Ecto neural progenitor cell (in vitro differentiated cells): Measurements from ENCODE around the gene TEF.
A peak's percentile ranks its signal among the peaks of the same experiment; 100 is the strongest.
"Not testable (repeated sequence)": the region's sequence is repeated elsewhere in the genome, so short reads cannot be mapped to it uniquely, and the experiment has no call there.

Source experiments
- DNase-seq: peaks from one replicate; pipeline ENCODE4 v3.0.0-alpha.2; 2018; ENCODE audit warnings: low spot score

Gene TEF

DNA sequence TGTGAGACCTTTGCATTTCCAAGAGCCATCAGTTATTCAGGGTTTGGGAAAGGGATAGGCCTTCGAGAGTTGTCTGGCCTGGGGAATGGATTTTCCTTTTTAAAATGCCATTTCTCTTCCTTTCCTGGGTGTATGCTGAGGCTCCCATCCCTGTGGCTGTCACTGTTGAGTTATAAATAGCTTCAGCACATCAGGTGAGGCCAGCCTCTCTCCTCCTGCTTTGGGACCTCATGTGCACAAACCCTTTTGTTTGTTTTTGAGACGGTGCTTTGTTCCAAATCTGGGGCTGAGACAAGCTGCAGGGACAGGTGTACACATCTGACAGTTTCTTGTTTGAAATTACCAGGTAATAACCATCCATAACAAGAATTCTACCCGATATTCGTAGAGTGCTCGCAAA lies 1.3 kb downstream of the TEF start:
- no peak for DNase-seq

- DNase-seq = no peak
Observed at GRCh38 chr22:41384128-41384527, 2.4 kb downstream of the TEF start.

DNA sequence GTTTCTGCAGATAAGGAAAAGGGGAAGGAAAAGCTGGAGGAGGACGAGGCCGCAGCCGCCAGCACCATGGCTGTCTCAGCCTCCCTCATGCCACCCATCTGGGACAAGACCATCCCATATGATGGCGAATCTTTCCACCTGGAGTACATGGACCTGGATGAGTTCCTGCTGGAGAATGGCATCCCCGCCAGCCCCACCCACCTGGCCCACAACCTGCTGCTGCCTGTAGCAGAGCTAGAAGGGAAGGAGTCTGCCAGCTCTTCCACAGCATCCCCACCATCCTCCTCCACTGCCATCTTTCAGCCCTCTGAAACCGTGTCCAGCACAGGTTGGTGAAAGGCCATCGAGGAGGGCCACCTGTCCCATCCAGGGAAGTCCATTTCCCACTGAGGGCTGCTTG lies 5.6 kb downstream of the TEF start:
- DNase-seq = no peak

DNA sequence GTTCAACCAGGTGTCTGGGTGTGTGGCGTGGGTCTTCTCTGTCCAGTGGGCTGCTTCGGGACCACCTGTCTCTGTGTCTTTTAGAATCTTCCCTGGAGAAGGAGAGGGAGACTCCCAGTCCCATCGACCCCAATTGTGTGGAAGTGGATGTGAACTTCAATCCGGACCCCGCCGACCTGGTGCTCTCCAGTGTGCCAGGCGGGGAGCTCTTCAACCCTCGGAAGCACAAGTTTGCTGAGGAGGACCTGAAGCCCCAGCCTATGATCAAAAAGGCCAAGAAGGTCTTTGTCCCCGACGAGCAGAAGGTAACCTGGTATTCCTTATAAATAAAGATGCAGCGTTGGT lies 12.2 kb downstream of the TEF start:
- no peak for DNase-seq

GRCh38 chr22:41395531-41396240 lies 13.9 kb downstream of the TEF start:
- DNase-seq = no peak

GRCh38 chr22:41397143-41397811 lies 15.5 kb downstream of the TEF start:
- no peak for DNase-seq

- no peak for DNase-seq
Observed at GRCh38 chr22:41398921-41399320, 17.2 kb downstream of the TEF start.

GRCh38 chr22:41401781-41402648 lies 20.3 kb downstream of the TEF start:
- DNase-seq = no peak

DNA sequence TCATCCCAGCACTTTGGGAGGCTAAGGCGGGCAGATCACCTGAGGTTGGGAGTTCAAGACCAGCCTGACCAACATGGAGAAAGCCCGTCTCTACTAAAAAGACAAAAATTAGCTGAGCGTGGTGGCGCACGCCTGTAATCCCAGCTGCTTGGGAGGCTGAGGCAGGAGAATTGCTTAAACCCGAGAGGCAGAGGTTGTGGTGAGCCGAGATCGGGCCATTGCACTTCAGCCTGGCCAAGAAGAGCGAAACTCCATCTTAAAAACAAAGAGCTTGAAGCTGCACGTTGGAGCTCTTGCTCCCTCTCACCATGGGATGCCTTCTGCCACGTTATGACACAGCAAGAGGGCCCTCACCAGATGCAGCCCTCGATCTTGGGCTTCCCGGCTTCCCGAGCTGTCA lies 21.1 kb downstream of the TEF start:
- not testable (repeated sequence) for DNase-seq

- DNase-seq = peak; percentile 88
Observed at GRCh38 chr22:41403532-41404318, 22.0 kb downstream of the TEF start.

DNA sequence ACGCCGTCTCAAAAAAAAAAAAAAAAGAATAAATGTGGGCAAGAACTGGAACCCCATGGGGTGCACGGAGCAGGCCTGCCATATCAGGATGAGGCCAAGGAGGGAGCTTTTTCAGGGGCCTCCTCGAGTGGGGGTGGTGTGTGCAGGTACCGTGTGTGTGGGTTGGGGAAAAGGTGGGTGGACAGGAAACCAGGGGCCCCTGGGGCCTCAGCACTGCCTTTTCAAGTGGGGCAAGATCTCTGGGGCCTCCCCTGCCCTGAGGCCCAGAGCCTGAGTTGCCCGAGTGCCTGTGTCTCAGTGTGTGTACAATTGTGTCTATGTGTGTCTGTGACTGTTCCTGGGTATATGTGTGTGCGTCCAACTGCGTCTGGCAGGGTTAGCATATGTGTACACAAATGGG lies 23.8 kb downstream of the TEF start:
- no peak for DNase-seq

GRCh38 chr22:41406410-41406809 lies 24.7 kb downstream of the TEF start:
- DNase-seq = no peak

DNA sequence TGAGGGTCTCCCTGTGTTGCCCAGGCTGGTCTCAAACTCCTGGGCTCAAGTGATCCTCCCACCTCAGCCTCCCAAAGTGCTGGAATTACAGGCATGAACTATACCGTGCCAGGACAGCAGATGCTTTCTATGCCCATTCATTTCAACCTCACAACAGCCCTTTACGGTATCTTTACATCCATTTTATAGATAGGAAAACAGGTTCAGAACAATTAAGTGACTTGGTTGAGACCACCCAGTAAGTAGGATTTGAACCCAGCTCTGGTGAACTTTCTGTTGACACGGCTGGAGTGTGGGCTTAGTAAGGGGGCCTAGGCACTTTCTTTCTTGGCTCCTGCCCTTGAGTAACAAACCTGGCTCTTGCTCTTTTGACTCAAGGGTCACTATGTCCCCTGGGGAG lies 25.7 kb downstream of the TEF start:
- no peak for DNase-seq

GRCh38 chr22:41408665-41409064 lies 26.9 kb downstream of the TEF start:
- DNase-seq = no peak

GRCh38 chr22:41410311-41410751 lies 28.6 kb downstream of the TEF start:
- no peak for DNase-seq

DNA sequence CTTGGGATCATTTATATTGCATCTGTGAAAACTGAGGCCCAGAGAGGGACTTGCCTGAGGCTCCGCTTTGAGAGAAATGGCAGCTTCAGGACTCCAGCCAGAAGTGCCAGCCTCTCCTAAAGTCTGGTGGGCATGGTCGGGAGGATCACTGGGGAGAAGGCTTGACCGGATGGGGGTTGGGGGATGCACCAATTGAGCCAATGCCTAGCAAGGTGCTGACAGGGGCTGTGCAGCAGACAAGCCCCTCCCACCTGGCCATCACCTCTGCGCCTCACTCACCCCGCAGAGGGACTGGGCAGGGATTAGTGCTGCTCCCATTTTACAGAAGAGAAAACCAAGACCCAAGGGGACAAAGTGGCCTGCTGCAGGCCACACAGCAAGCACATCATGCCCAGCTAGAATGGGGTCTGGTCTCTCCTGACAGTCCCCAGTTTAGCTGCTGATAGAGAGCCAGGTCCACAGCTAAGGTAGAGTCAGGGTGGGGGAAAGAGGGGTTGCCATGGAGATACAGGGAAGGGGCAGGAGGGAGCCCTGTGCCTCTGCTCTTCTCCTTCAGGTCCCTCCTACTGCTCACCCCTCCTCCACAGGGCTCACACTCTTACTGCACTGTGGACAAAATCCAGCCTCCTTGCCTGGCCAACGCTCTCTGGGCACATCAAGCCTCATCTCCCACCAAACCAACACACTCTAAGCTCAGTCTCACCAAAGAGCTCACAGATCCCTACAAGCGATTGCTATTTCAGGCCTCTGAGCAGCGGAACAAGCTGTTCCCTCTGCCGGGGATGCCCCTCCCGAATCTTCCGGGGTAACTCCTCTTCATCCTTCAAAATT lies 29.5 kb downstream of the TEF start:
- no peak for DNase-seq

DNA sequence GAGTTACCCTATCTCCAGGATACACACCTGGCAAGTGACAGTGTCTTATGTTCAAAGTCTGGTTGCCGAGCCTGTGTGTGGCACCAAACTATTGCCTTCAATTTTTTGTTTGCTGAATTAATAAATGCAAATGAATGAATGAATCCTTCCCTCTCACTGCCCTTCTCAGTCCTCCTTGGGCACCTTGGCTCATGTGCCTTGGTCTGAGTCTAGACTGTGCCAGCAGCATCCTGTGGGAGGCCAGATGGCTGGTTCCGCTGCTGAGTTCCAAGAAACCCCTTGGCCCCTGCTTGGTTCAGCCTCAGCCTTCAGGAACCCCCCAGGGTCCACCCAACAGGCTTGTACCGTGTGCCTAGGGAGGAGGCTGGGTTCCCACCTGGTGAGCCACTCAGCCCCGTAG lies 33.8 kb downstream of the TEF start:
- no peak for DNase-seq

- DNase-seq = no peak
Observed at GRCh38 chr22:41417622-41418390, 36.1 kb downstream of the TEF start.

- DNase-seq = no peak
Observed at GRCh38 chr22:41418717-41419116, 37.0 kb downstream of the TEF start.

DNA sequence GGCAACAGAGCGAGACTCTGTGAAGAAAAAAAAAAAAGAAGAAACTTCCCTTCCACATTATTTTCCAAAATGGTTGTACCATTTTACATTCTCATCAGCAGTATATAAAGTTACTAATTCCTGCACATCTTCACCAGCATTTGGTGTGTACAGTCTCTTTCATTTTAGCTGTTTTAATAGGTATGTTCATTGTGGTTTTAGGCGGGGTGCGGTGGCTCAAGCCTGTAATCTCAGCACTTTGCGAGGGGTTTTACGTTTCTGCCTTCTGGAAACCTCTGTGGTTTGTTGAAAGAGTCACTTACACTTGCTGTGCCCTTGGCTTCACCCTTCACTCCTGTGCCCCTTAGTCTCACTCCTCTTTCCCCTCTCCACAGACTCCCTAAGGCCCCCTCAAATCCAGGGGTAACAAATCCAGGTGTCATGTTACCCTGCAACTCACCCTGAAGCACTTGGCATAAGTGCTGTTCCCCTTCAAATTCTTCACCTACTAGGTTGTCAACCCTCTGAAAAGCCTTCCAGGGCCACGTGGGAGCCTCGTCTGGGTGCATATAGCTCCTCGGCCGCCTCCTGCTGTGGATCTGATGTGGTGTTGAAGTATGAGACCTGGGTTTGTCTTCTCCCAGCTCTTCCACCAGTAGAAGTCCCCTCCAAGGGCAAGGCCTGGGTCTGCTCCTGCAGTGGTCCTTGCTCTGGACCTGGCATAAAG lies 44.1 kb downstream of the TEF start:
- no peak for DNase-seq
